ENCODE results near the gene COL23A1.

The COL23A1 gene

DNA sequence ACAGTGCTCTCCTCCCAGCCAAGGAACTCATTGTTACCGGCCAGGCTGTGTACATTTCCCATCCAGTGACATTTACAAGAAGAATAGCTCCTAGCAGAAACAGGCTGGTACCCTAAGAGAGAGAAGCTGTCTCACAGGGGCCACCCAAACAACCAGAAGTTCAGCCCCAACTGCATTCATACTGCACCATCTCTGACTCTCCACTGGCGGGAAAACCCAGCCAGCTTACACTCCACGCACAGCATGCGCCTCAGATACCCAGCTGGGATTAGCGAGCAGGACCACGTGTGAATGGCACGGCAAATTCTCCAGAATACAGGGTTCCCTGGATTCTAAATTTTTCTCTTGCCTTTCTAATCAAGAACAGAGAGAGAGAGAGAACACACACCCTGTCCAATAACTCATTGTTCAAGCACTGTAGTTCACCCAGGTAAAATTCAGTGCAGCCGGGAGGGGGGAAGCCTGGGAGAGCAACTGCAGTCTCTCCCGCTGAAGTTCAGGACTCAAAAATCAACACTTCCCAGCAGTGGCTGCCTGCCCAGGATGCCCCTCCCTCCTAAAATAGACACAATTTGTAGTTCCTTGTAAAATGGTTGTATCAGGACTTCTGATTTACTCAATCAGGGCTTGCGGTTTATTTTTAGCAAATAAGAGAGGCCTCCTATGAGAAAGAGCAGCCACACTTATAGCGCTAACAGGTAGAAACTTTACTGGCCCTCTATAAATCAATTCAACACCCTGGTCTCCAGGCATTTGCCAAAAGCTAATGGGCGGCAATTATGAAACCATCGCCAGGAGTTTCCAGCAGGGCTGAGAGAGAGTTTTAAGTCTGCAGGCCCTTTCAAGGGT is 2.2 kb downstream of the COL23A1 start:
- DNase-seq = no peak

DNA sequence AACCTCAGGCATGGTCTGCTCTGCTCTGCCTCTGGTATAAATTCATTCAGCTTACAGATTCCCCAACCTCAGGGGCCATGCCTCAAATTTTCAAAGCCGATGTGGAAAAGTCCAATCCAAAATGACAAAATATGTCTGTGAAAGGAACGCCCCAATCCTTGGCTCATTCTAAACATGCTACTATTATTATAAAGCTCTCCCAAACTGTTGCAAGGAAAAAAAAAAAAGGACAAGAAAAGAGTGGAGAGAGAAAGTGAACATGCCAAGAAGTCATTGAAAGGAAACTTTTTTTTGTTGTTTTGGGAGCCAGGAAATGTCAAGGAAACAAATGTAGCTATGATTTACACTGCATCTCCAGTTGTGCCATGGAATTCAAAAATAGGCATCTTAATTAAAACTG is 3.8 kb downstream of the COL23A1 start:
- DNase-seq = no peak

DNA sequence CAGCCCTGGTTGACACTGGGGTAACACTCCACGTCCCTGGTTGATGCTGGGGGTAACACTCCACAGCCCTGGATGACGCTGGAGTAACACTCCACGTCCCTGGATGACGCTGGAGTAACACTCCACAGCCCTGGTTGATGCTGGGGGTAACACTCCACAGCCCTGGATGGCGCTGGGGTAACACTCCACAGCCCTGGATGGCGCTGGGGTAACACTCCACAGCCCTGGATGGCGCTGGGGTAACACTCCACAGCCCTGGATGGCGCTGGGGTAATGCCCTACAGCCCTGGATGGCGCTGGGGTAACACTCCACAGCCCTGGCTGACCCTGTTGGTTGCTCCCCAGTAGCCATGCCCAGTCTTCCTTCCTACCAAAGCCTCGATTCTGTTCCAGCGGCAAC is 4.8 kb downstream of the COL23A1 start:
- DNase-seq = peak; percentile 47

- DNase-seq = no peak
These were observed 6.9 kb downstream of the COL23A1 start for GRCh38 chr5:178583279-178583678.

DNA sequence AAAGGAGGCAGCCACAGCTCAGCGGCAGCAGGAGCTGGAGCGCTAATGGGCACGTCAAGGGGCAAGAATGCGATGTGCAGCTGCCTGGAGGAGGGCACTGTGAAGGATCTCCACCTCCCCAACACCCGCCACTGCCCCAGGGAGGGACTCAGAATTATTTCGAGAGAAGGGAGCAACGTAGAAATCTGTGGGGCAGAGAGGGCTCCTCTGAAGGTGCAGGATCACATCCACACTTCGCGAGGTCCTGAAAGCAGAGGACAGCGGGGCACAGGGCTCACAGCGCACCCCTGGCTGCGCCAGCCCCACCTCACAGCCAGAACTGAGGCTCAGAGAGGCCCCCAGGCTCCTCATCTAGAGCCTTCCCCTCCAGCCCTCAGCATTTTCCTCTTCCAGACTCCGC is 7.9 kb downstream of the COL23A1 start:
- DNase-seq = no peak

DNA sequence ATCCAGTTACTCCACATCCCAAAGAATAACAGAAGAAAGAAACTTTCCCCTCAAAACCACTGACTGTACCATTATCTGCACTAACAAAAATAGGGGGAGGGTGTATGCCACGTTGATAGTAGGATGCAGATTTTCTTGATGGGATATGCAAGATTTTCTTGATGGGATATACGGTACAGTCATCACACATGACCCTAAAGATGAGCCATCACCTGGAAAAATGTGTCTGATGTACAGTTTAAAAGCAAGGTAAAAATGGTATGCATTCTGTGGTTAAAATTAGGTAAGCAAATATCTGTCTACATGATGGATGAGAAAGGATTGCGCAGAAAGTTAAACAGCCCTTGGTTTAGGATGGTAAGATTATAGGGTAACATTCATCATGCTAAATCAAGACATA is 8.6 kb downstream of the COL23A1 start:
- no peak for DNase-seq

DNA sequence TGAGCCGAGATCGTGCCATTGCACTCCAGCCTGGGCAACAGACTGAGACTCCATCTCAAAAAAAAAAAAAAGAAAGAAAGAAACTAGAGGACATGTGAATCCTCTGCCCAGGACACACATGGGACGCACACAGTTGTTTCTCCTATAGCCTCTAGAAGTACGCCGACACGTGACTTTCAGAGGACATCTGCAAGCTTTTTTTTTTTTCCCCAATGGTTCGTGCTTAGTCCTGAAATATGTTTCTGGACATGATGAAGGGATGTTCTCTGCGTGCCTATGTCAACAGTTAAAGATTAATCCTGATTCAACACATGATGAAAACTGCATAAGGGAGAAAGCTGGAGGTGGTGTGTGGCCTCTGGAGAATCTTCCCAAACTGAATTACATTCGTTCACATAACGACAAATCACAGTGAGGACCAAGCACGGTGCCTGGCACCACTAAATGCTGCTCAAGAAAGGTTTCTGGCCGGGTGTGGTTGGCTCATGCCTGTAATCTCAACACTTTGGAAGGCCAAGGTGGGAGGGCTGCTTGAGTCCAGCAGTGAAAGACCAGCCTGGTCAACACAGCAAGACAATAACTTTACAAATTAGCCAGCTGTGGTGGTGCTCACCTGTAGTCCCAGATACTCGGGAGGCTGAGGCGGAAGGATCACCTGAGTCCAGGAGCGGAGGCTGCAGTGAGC is 9.8 kb downstream of the COL23A1 start:
- DNase-seq = no peak

- no peak for DNase-seq
These were observed 12.2 kb downstream of the COL23A1 start for GRCh38 chr5:178577944-178578343.

DNA sequence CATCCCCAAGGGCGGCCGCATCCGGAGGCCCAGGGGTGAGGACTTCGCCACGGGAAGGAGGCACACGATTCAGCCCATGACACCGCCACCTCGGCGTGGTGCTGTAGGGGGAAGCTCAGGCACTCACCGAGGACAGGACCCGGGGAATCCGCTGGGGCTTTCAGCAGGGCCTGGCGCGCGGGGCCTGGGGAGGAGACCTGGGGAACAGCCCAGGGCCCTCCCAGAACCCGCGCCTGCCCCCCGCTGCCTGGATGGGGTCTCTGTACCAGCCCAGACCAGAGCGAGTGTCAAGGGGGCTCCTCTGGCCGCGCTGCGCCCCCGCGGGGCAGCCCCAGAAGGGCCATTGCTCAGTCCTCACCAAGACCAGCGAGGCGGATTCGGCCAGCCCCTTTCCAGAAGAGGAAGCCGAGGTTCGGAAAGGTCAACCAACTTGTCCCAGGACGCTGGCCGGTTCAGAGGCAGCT is 12.8 kb downstream of the COL23A1 start:
- no peak for DNase-seq

- DNase-seq = no peak
These were observed 13.4 kb downstream of the COL23A1 start for GRCh38 chr5:178576591-178577351.

DNA sequence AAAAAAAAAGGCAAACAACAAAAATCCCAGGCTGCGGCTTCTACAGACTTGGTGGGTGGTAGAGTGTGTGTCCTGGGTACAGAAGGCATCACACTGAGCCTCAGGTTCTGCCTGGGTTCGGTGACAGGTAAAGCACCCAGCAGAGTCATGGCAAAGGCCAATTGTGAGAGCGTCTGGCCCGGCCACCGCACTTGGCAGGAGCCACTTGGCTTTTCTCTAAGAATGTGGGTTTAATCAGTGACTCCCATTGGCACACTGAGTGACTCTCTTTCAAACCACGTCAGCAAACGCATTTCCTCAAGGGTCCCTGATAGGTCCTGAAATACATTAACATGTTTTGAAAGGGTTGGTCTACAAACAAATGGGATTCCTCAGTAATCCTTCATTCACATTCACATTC is 17.0 kb downstream of the COL23A1 start:
- no peak for DNase-seq

DNA sequence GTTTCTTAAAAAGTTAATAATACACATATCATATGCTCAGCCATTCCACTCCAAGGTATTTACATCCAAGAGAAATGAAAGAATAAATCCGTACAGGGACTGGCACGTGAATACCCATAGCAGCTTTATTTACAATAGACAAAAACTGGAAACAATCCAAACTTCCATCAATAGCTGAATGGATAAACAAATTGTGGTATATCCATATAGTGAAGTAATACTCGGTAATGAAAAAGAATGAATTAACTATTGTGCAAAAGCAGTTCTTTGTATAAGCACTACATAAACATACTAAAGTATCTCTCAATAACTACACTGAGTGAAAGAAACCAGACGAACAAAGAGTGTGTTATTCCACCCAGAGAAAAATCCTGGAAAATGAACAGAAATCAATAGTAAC is 17.6 kb downstream of the COL23A1 start:
- DNase-seq = no peak

DNA sequence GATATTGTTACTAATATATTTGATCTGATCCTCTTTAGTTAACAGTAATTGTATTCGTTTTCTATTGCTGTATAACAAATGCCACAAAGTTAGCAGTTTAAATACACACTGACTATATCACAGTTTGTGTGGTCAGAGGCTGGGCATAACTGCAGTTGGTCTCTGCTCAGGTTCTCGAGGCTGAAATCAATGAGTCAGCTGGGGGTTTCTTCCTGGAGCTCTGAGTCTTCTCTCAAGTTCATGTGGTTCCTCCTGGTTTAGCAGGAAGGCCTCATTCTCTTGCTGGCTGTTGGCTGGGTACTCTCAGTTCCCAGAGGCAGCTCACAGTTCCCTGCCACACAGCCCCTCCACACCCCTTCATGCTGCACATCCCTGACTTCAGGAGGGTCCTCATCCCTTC is 20.7 kb downstream of the COL23A1 start:
- no peak for DNase-seq

DNA sequence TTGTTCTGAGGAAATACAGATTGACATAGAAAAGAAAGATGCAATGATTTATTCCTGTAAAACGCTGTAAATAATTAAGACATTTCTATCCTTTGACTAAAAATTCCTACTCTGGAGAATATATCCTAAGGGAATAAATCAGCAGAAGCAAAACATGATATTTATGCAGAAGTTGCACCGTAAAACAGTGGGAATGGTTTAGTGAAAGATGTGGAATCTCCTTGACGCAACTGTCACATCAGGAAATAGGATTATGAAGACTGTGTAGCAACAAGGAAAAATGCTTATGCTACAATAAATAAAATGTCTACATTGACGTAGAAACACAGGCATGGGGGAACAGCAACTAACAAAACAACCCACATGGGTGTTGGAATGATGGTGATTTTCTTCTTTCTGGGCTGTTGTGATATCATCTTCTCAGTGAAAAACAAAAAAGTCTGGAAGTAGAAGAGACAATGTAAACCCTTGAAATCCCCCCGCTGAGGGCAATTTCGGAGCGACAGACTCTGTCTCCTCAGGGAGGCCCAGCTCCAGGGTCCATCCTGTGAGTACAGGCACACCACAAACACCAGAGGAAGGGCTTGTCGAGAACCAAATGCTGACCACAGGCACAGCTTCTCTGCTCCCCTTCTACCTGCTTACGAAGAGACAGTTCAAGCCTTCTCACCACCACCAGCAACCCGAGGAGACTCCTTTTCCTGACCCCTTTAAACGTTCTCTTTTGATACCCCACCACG is 25.2 kb downstream of the COL23A1 start:
- no peak for DNase-seq

GRCh38 chr5:178564397-178564796 is 25.8 kb downstream of the COL23A1 start:
- no peak for DNase-seq

- no peak for DNase-seq
These were observed 26.6 kb downstream of the COL23A1 start for GRCh38 chr5:178563621-178564020.

GRCh38 chr5:178561746-178562264 is 28.4 kb downstream of the COL23A1 start:
- DNase-seq = no peak

- no peak for DNase-seq
These were observed 29.3 kb downstream of the COL23A1 start for GRCh38 chr5:178560911-178561310.

- DNase-seq = no peak
These were observed 32.8 kb downstream of the COL23A1 start for GRCh38 chr5:178557416-178557815.

DNA sequence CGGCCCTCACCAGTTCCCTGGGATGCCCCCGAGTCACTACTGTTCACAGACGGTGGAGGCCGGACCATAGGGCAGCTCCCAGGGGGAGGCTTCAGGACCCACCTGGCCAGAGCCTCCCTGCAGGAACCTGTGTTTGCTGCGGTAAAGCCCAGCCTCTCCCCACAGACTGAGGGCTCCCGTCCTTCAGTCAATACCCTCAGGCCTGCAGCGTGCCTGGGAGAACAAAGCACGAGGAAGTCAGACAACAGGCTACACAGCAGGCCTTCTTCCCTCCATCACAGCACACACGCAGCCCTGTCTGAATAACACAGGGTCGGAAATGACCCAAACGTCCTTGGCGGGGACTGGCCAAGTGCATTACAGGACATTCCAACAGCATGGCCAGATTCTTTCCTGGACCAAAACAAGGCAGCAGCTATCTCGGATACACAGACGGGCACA is 34.4 kb downstream of the COL23A1 start:
- DNase-seq = no peak

DNA sequence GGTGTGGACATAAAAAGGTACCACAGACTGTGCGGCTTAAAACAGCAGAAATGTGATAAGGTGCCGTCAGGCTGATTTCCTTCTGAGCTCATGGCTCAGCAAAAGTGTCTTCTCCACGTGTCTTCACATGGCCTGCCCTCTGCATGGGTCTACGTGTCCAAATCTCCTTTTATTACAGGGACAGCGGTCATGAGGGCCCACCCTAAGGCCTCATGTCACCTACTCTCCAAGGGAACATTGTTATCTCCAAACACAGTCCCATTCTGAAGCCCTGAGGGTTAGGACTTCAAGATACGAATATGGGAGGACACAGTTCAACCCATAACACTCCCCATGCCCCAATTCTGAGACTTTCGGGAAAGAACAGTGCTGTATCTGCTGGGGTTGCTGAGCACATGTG is 35.2 kb downstream of the COL23A1 start:
- no peak for DNase-seq

DNA sequence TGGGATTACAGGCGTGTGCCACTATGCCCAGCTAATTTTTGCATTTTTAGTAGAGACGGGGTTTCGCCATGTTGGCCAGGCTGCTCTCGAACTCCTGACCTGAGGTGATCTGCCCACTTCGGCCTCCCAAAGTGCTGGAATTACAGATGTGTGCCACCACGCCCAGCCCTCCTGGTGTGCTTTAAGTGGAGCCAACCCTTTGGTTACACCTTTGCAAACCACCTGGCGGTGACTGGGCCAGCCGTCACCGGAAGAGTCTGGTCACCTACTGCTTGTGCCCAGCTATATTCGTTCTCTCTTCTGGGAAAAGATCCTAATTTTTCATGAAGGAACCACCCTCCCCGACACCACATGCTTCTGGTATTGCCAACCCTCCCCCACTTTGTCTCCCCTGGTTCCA is 35.9 kb downstream of the COL23A1 start:
- DNase-seq = no peak

- no peak for DNase-seq
These were observed 36.7 kb downstream of the COL23A1 start for GRCh38 chr5:178553517-178553916.

All from activated naive CD4-positive, alpha-beta T cell treated with anti-CD3 and anti-CD28 coated beads, Interleukin-2, amount 50 U/mL, for 16 hours (primary cell).